Cardiac septum (tissue), 1 donor: ENCODE results near the gene PTPRN2. TPM values are rescaled to one million over a fixed set of nuclear protein-coding genes. Genes with fewer than 3 reads are reported as not detected.
"Not testable (repeated sequence)": the region's sequence is repeated elsewhere in the genome, so short reads cannot be mapped to it uniquely, and the experiment has no call there.

ENCODE experiments used
- DNase-seq: peaks from one replicate; pipeline ENCODE4 v3.0.0-alpha.2; 2020; ENCODE audit warnings: low spot score
- intact Hi-C: fragments of 100-400 bp; cut with DNase I; formaldehyde crosslinking; loops from one replicate; pipeline ENCODE4 v1.14.0; 2022
- total RNA-seq: library from RNA; stranded (reverse); fragmentation: NEBNext Ultra II Directional; extraction: Animal tissue kit (Norgen Biotek cat#: 25700); gene quantifications from one replicate; pipeline ENCODE4 v1.2.1, GENCODE V29; 2021
- donor health status: DM: no; HTN: no; CAD: no.

The PTPRN2 gene
- total RNA-seq, 1 donor from 2014 or later: 0.92 TPM

DNA sequence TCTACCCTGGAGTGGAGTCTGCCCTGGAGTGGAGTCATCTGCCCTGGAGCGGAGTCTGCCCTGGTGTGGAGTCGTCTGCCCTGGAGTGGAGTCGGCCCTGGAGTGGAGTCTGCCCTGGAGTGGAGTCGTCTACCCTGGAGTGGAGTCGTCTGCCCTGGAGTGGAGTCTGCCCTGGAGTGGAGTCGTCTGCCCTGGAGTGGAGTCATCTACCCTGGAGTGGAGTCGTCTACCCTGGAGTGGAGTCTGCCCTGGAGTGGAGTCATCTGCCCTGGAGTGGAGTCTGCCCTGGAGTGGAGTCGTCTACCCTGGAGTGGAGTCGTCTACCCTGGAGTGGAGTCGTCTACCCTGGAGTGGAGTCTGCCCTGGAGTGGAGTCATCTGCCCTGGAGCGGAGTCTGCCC is 63.7 kb downstream of the PTPRN2 start:
- DNase-seq, intact Hi-C loops: not testable (repeated sequence)

DNA sequence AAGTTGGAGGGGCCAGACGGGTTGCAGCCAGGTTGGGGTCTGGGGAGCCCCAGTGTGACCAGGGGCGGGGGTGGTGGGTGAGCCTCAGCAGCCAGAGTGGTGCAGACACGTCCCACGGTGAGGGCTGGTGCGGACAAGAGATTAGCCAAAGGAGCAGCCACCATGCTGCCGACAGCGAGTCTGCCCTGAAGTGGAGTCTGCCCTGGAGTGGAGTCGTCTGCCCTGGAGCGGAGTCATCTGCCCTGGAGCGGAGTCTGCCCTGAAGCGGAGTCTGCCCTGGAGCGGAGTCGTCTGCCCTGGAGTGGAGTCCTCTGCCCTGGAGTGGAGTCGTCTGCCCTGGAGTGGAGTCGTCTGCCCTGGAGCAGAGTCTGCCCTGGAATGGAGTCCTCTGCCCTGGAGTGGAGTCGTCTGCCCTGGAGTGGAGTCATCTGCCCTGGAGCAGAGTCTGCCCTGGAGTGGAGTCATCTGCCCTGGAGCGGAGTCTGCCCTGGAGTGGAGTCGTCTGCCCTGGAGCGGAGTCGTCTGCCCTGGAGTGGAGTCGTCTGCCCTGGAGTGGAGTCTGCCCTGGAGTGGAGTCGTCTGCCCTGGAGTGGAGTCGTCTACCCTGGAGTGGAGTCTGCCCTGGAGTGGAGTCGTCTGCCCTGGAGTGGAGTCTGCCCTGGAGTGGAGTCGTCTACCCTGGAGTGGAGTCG is 64.3 kb downstream of the PTPRN2 start:
- DNase-seq, intact Hi-C loops: not testable (repeated sequence)

DNA sequence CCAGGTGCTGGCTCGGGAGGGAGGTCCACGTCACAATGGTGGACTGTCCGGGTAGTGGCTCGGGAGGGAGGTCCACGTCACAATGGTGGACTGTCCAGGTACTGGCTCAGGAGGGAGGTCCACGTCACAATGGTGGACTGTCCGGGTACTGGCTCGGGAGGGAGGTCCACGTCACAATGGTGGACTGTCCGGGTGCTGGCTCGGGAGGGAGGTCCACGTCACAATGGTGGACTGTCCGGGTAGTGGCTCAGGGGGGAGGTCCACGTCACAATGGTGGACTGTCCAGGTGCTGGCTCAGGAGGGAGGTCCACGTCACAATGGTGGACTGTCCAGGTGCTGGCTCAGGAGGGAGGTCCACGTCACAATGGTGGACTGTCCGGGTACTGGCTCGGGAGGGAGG is 65.8 kb downstream of the PTPRN2 start:
- DNase-seq, intact Hi-C loops: not testable (repeated sequence)

DNA sequence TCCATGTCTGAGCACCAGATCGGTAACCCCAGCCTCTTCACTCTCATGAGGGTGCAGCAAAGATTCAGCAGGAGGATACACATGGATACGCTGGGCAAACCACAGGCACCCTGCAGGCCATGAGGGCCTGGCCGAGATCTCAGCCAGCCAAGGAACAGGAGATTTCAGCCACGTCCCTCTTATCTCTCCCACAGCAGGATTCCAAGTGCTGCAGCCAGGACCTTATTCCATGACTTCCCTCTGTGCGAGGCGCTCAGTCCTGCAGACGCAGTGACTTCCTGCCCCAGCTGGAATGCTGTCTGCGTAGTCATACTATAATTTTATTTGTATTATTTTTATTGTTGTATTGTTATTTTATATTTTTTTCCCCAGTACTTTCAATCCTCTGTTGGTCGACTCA is 66.8 kb downstream of the PTPRN2 start:
- intact Hi-C loops: no loop called here
- no peak for DNase-seq

DNA sequence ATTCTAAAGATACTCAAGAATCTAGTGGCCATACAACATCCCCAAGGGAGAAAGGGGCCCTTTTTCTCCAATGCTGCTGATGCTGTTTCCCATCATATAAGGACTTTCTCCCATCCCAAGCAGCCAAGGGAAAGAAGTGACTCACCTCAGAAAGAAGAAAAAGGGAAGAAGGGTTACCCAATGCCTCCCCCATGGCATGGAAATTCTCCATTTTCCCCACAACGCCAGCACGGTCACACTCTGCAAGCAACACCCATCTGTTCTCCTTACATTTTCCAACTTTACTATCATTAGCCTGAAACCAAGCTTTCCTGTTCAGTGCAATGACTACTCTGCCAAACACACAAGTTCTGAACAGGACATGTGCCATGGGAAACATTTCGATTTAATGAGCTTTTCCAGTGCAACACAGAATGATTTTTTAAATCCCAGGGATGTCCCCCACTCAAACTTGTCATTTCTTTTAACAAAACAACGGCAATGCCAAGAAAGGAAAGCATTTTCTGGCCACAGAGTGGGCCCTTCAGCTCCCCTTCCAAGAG is 67.9 kb downstream of the PTPRN2 start:
- intact Hi-C loops: no loop called here
- DNase-seq: no peak

DNA sequence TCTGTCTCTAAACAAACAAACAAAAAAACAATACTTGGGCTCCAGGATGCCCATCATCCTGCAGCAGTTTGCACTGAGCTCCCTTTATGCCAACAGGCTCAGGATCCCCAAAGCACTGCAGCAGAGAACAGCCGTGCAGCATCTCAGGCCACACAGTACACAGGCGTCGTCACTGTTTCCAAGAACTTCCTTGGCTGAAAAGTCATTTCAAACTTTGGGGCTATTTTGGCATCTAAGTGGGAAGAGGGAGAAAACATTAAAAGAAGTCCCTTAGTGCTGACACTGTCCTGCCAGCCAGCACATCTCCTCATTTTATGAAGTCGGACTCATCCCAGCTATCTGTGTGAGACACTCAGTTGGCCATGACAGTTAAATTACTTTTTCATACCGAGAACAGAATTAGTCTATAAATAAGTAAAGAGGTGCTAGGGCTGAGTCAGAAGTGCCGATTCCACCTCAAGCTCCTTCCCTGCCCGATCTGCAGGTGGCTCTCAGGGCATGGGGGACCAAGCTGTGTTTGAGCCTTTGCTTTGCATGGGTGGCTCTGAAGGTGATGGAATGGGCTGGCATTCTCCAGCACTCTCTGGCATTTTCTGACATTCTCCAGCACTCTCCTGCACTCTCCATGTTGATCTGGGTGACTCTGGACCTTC is 68.5 kb downstream of the PTPRN2 start:
- DNase-seq: no peak
- intact Hi-C loops: no loop called here

DNA sequence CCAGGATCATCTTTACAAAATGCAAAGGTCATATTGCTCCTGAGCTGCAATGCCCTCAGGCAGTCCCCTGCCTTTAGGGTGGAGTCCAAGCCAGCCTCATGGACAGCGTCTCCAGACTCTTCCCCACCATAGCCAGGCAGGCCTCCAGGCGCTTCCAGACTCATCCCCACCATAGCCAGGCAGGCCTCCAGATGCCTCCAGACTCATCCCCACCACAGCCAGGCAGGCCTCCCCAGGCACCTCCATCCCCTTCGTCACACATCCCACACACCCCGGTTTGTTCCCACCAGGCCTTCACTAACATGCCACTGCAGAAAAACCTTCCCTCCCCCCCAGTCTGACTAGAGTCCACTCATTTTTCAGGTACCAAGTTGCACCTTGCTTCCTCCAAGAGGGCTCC is 70.1 kb downstream of the PTPRN2 start:
- no peak for DNase-seq
- intact Hi-C loops: no loop called here

DNA sequence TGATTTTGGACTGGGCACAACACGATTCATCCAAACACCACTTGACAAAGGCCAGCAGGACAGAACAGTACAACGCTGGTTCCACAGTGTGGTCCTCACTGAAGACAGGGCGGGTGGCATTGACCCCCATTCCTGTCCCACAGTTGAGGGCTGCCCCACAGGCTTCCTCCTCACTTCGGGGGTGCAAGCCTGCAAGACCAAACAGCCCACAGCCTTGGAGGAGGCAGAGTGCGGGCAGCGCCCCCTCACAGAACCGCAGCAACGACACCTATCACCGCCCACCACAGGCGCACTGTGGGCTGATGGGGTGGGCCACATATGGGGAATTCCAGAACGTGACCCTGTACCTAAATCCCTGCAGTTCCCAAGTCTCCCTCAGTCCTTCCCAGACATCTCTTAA is 70.6 kb downstream of the PTPRN2 start:
- no peak for DNase-seq
- intact Hi-C loops: no loop called here

DNA sequence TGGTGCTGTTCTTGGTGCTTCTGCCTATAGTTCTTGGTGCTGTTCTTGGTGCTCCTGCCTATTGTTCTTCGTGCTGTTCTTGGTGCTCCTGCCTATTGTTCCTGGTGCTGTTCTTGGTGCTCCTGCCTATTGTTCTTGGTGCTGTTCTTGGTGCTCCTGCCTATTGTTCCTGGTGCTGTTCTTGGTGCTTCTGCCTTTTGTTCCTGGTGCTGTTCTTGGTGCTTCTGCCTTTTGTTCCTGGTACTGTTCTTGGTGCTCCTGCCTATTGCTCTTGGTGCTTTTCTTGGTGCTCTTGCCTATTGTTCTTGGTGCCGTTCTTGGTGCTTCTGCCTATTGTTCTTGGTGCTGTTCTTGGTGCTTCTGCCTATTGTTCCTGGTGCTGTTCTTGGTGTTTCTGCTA is 71.1 kb downstream of the PTPRN2 start:
- intact Hi-C loops: no loop called here
- DNase-seq: no peak

DNA sequence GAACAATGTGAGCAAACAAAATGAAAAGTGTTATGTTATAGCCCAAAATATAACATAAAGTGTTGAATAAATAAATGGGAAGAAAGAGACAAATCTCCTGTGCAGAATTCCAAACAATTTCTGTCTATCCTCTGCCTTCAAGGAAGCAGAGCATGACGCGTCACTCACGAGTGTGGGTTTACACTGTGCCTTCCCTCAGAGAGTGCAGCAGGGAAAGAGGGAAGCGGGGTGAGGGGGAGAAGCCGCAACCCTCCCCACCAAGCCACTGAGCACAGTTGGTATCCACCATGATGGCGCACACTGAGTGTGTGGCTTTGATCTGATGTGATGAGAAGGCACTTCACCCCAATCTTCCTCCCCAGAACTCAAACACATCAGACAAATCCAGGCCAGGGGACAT is 74.8 kb downstream of the PTPRN2 start:
- intact Hi-C loops: no loop called here
- no peak for DNase-seq

DNA sequence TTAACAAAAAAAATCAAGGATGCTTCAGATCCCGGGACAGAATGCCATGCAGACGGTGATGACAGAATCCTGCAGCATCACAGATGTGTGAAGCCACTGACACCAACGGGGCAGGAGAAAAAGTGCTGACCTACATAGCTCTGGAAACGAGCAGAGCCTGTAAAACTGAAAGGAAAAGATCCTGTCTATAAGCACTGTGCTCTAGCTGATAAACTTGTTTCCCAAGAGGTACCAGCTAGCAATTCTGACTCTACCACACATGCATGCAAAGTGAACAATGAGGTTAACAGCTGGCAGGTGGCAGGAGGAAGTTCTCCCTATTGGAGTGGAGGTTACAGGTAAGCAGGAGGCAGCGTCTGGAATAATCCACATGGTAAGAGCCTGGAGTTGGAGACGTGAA is 75.6 kb downstream of the PTPRN2 start:
- intact Hi-C loops: no loop called here
- no peak for DNase-seq

DNA sequence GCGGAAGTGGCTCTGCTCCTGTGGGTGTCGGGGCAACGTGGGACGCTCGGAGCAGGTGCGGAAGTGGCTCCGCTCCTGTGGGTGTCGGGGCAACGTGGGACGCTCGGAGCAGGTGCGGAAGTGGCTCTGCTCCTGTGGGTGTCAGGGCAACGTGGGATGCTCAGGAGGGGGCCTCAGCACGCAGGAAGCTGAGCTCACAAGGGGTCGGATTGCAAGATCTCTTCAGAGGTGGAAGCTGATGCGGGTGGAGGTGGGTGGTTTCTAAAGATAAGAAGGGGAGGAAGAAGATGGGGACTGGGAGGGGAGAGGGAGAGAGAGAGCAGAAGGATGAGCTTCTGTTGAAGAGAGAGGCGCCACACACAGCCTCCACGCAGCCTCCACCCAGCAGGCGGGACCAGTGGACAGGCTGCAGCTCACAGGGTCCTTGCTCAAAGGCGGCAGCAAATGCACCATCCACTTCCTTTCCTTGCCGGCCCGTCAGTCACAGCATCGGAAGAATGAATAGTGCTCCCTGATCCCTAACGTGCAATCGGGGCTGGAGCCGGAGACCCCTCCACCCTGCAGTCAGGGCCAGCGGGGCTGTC is 78.7 kb downstream of the PTPRN2 start:
- no peak for DNase-seq
- intact Hi-C loops: no loop called here

DNA sequence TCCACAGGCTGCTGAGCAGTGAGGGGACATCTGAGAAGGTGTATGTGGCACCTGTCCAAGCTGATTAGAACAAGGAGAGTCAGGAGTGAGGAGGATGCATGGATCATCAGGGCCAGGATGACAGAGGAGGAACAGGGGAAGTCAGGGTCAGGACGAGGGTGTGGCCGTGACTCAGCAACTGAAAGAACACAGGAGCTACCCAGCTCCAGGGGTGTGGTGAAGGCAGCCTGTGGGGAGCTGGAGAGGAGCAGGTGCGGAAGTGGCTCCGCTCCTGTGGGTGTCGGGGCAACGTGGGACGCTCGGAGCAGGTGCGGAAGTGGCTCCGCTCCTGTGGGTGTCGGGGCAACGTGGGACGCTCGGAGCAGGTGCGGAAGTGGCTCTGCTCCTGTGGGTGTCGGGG is 79.3 kb downstream of the PTPRN2 start:
- intact Hi-C loops, DNase-seq: not testable (repeated sequence)

DNA sequence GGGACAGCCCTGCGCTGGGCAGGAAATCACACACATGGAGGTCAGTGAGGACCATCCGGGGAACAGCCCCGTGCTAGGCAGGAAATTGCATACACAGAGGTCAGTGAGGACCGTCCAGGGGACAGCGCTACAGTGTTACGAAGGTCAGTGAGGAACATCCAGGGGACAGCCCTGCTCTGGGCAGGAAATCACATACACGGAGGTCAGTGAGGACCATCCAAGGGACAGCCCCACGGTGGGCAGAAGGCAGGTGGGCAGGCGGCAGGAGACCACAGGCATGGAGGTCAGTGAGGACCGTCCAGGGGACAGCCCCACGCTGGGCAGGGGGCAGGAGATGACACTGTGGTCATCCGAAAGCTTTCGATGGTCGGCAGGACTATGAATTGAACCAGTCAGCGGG is 79.7 kb downstream of the PTPRN2 start:
- DNase-seq: no peak

DNA sequence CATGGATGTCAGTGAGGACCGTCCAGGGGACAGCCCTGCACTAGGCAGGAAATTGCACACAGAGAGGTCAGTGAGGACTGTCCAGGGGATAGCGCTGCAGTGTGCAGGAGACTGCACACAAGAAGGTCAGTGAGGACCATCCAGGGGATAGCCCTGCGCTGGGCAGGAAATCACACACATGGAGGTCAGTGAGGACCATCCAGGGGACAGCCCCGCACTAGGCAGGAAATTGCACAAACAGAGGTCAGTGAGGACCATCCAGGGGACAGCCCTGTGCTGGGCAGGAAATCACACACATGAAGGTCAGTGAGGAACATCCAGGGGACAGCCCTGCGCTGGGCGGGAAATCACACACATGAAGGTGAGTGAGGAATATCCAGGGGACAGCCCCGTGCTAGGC is 80.4 kb downstream of the PTPRN2 start:
- DNase-seq, intact Hi-C loops: not testable (repeated sequence)

More for the DNA sequence above, 79.7 kb downstream of the PTPRN2 start:
- intact Hi-C loops: no loop called here

DNA sequence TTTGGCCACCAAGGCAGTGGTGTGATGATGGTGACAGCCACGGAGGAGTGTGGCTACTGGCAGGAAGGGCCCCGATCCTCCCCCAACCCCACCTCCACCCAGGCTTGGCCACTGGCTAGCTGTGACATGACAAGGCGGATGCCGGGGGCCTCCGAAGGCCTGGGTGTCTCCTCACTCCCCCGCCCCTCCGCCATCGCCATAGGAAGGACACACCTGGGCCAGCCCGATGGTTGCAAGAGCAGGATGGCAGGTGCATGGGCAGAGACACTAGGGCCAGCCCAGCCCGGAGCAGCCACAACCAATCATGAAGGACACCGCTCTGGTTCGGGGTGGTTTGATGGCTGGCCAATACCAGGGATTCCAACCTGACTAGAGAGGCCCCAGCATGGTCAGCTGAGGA is 81.0 kb downstream of the PTPRN2 start:
- intact Hi-C loops: no loop called here
- DNase-seq: no peak

DNA sequence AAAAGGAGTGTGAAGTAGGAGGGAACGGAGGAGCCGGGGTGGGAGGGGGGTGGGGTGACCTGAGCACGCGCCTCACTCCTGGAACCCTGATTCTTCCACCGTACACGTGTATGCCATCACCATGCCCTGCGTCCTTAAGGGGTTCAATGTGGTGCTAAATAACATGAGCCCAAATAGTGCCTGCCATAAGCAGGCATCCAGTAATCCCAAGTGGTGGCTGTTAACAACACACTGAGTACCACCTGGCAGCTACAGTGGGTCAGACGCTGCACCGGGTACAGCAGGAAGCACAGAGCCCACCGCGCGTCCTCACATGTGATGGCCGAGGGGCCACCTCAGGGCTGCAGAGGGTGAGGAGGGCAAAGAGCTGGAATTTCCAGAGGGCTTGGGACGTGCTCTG is 81.9 kb downstream of the PTPRN2 start:
- intact Hi-C loops: no loop called here
- no peak for DNase-seq

DNA sequence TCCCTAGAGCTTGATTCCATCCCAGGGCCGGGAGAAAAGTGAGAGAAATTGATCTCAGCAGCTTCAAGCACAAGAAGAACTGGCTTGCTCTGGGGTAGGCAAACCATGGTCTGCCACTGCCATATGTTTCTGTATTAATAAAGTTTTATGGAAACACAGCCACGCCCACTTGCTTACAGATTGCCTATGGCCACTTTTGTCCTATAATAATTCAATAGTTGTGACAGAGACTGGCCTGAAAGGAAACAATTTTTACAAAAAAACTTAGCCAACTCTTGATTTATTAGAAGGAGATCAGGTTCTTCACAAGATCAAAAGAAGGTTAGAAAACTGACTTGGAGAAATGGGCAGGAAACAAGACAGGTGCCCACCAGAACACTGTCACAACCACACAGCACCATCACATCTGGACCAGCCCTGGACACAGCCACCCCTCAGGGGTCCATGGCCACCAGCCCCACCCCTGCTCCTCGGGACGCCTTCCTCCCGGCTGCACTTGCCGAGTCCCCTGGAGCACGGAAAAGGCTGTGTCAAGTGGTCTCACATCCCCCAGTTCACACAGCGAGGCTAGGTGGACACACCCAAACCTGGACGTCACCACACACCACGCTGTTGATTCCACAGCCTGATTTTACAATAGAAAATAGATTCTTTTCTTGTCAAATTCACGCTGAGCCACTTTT is 85.4 kb downstream of the PTPRN2 start:
- DNase-seq: no peak
- intact Hi-C loops: no loop called here

DNA sequence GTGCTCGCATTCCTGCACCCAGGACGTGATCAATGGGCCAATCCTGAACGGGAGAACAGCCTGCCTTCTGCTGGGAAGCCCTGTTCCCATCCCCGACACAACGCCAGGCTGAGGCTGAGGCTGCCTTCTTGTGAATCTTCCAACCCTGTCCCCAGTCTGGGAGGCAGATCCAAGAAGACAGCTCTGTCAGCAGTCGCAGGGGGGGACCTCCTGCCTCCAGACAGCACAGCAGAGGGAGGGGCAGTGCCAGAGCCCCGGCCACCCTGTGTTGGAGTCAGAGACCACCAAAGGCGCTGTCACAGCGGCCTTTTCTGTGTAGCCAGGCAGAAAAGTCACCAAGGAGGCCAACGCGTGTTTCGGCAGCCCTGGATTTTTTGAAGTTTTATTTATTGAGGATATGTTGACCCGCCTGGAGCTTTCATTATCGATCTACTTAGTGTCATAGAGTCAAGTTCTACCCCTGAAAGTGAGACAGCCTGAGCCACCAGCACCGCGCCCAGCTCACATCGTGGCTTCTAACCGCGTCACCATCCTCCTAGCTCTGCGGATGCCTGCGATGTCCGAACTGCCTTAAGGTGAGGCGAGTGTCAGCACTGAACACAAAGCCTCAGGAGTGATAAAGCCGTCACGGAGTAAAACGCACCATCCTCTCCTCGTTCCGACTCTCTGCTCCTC is 86.1 kb downstream of the PTPRN2 start:
- DNase-seq: no peak
- intact Hi-C loops: no loop called here

DNA sequence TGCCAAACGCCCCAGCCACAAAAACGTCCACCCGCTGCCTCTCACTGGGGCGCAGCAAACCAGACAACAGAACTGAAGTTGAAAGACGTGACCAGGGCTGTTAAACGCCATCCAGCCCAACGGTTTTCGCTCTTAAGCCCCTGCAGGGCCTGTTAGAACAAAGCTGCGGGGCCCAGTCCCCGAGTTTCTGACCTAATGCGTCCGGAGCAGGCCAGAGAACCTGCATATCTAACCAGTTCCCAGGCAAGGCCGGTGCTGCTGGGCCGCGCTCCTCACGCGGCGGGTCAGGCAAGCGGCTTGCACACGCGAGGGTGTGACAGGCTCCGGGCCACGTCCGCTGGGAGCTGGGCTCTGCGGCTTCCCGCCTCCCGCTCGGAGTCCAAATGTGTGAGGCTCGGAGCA is 87.0 kb downstream of the PTPRN2 start:
- intact Hi-C loops: no loop called here

More for the DNA sequence above, 87.0 kb downstream of the PTPRN2 start:
- DNase-seq: no peak
